GM19397 (cell line): Measurements from ENCODE around the gene PTCH2.
A peak's percentile ranks its signal among the peaks of the same experiment; 100 is the strongest.
"Not testable (repeated sequence)": the region's sequence is repeated elsewhere in the genome, so short reads cannot be mapped to it uniquely, and the experiment has no call there.

Experiments used
- ATAC-seq: cut with Tn5 transposase; IDR thresholded peaks from one replicate; pipeline ENCODE4 v1.9.1; 2021; ENCODE audit warnings: mild to moderate bottlenecking, moderate library complexity; ENCODE audit not compliant: unreplicated experiment

Gene PTCH2

DNA sequence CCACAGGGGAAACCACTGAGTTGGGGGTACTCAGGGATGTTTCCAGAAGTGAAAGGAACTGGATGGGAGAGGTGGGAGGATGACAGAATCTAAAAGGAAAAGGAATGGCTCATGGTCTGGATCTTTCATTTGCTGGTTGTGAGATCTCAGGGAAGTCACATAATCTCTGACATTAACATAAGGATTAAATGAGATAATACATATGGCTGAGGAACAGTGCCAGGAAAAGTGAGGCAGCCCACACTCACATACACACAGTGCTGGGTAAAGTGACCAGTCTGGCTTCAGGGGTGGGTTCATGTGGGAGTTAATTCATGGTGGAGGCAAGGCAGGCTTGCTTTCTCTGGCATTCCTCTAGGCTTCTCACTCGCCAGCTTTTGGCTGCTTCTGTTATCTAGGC is 3.9 kb upstream of the PTCH2 start:
- ATAC-seq: no peak

DNA sequence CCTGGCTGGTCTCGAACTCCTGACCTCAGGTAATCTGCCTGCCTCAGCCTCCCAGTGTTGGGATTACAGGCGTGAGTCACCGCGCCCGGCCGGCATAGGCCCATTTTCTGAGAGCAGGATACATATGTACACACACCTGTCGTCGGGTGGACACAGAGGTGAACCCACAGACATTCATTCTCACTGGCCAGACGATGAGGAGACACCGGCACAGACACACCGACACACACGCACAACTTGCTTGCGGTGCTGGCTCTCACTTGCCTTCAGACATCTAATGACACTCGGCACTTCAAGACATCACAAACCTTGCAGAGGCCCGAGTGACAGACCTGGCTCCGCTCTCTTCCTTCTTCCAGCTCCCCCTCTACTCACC is 579 bp downstream of the PTCH2 start:
- ATAC-seq: no peak

DNA sequence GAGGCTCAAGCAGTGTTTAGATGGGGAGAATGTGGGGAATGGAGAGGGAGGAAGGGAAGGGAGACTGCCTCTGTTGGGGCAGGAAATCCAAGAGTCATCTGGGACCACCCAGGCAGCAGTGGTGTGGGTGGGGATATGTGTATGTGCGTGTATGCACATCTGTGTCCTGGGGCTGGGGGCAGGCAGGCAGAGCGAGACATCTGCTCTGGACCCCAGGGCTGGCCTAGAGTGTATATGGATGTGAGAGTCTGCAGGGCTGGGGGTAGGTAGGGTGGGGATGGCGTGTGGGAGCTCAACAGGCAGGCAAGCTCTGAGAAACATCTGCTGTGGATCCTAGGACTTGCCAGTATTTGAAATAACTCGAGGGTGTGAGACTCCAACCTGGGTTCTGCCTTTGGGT is 3.5 kb downstream of the PTCH2 start:
- ATAC-seq: no peak

DNA sequence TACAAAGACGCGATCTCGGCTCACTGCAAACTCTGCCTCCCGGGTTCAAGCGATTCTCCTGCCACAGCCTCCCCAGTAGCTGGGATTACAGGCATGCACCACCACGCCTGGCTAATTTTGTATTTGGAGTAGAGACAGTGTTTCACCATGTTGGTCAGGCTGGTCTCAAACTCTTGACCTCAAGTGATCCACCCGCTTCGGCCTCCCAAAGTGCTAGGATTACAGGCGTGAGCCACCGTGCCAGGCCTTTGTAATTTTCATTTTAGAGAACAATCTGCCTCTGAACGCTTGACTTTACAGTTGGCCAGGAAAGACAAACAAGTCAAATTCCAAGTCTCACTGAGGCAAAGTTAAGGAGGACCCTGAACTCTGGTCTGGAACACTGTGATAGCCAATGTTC is 4.8 kb downstream of the PTCH2 start:
- ATAC-seq: not testable (repeated sequence)

DNA sequence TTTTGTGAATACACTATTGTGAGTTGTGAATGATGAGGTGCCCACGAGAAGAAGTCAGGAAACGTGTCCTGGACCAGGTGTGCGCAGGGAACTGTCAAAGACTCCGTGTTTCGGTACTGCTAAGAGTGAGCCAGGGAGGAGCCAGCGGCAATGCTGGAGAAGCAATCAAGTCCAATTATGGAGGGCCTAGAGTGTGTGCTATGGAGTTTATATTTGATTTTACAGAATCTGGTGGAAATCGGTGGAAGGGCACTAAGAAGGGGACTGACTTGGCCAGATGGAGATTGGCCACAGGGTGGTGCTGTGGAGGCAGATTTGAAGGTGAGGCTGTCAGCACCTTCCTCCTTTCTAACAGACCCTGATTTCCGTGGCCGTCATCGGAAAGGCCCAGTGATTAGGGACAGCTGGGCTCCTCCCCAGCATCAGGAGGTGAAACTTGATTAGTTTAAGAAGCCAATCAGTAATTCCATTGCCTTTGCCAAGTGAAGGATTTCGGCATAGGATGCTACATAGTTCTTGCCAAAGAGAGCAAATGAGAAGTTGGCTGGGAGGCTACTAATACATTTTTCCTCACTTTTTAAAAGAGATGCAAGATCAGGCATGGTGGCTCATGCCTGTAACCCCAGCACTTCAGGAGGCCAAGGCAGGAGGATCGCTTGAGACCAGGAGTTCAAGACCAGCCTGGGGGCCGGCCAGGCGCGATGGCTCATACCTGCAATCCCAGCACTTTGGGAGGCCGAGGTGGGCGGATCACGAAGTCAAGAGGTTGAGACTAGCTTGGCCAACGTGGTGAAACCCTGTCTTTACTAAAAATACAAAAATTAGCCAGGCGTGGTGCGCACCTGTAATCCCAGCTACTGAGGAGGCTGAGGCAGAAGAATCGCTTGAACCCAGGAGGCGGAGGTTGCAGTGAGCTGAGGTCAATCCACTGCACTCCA is 7.0 kb downstream of the PTCH2 start:
- peak; percentile 52 for ATAC-seq

DNA sequence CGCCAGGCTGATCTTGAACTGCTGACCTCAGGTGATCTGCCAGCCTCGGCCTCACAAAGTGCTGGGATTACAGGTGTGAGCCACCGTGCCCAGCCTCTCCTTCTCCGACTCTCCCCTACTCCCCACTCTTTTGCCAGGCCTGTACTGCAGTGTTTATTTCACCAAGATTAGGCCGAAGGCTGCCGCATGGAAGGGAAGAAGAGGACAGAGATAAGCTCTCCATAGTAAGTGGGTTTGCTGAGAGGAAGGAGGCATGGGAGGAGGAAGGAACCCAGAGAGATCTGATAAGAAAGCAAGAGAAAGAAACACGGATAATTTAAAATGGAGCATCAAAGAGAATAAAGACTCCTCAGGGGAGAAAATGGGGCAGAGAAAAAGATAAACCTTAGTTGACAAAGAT is 8.7 kb downstream of the PTCH2 start:
- no peak for ATAC-seq

DNA sequence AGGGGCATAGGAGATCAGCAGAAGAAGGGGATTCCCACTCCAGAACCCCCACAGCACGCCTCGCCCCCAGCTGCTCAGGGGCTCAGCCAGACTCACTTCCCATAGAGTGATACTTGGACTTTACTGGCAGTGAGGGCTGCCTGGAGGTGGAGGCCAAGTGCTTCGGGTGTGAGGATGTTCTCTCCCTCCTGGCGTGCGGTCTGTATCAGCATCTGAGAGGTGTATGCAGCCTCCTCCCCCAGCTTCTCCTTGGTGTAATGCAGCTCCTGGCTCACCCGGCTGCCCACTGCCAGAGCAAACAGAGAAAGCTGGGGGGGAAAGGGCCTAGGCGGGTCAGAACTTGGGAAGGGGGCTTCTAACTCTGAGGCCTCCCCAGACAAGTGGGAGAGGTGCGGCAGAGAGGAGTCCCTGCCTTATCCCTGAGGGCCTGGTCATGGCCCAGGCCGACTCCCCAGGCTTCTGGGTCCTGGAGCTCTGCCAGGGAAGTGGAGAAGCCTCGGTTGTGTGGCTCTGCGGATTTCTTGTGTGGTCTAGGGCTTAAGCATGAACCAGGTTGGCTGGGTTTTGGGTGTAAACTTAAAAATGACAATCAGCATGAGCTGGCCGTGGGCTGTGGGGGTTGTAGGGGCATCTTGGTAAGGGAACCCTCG is 10.9 kb downstream of the PTCH2 start:
- ATAC-seq: no peak

DNA sequence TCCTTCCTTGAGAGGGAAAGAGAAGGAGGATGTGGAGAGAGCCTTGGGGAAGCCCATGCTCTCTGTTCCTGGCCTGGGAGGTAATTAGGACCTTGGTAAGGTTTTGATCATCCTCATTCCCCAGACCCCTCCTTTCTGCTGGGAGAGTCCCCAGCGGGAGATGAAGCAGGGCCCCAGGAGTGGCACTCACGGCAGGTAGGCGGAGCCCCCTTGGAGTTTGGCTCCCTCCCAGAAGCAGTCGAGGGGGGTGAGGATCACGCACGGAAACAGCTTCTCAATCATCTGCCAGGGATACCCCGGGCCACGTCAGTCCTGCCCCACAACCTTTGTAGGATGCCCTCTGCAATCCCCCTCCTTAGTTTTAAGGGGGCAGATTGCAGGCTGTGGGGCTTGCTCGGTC is 11.5 kb downstream of the PTCH2 start:
- no peak for ATAC-seq

DNA sequence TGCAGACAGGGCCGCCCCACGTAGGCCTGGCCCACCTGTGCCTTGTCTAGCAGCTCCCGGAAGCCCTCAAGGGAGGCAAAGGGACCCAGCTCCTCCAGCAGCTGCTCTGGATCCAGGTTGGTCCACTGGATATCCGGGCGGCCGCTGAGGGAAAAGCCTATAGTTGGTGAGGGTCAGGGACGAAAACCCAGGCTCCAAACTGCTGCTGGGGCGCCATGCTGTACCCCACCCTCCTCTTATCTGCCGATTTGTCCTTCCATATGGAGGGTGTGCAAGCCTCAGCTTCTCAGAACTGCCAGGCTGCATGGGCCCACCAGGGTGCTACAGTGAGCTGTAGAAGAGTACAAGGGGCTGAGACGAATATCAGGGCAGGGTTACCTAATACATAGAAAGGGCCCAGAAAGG is 12.2 kb downstream of the PTCH2 start:
- no peak for ATAC-seq

DNA sequence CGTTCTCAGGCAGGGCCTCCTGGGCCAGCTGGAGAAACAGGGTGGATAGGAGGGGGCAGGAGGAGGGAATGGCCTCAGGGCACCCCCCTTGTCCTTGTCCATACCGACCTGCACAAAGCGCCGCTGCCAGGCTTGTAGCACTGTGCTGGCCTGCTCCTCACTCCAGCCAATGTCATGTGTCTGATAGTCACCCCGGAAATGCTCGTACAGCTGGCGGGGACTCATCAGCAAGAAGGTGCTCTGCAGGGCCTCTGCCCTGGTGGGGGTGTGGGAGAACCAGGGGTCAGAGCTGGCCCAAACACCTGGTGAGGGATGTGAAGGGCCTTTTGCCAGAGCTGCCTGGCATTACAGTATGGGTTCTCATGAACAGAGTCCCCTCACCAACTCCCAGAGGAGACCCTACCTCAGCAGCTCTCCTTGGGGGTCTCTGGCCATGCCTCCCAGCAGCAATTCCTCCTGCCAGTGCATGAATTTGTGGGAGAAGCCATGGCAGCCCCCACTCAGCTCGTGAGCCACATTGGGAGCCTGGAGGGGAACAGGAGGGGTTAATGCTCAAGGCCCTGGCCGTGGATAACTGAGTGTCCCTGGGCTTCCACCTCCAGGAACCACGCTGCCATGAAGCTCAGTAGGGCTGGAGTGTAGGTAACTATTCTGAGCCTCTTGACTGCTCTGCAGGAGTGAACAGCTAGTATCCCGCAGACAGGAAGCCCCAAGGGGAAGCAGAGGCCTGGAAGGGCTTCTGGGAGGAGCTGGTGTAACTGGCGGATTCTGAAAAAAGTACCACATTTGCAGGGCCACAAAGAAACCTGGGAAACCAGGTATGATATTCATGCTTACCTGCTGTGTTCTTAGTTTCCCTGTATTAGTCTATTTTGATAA is 13.3 kb downstream of the PTCH2 start:
- ATAC-seq: no peak

DNA sequence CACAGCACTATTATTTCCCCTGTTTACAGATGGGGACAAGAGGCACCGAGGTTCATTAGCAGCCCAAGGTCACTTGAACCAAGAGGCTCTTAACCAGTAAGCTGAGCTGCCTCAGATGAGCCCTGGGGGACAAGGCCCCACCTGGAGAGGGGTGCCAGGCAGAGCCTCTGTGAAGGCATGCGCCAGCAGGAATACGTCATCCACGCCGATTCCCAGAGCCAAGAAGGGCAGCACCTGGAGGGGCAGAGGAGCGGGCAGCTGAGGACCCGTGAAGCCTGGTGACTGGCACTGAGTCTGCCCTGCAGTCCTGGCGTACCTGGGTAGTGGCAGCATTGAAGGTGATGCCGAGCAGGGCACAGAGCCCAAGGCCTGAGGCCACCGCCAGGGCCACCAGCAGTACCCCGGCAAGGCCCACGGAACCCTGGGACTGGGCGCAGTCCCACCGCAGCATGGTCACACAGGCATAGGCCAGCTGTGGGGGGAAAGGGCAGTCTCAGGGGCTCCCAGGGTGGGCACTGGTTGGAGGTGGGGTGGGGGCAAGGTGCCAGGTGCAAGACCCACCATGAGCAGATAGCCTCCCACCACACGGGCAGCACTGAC is 14.1 kb downstream of the PTCH2 start:
- ATAC-seq: no peak

DNA sequence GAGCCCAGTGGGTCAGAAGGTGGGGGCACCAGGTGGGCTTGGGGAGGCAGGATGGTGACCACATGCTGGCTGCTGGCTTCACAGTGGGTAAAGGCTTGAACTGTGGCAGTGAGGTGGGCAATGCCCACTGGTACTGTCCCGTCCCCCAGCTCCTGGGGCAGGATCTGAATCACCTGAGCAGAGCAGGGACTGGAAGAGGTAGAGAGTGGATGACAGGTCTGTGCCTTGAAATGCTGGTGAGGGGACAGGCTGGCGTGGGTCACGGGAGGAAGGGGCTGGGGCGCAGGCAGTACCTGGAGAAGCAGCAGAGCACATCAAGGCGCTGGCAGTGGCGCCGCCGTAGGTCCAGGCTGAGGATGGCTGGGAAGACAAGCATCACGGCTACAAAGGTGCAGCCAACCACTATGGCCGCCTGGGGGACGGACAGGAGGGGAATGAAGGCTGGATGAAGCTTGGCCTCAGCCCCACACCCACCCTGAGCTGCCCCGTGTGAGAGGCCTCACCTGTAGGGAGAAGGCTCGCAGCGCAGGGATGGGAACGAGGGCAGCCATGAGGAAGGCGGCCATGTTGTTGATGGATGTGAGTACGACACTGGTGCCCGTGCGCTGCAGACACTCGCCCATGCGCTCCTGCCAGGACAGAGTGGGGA is 14.9 kb downstream of the PTCH2 start:
- ATAC-seq: no peak

DNA sequence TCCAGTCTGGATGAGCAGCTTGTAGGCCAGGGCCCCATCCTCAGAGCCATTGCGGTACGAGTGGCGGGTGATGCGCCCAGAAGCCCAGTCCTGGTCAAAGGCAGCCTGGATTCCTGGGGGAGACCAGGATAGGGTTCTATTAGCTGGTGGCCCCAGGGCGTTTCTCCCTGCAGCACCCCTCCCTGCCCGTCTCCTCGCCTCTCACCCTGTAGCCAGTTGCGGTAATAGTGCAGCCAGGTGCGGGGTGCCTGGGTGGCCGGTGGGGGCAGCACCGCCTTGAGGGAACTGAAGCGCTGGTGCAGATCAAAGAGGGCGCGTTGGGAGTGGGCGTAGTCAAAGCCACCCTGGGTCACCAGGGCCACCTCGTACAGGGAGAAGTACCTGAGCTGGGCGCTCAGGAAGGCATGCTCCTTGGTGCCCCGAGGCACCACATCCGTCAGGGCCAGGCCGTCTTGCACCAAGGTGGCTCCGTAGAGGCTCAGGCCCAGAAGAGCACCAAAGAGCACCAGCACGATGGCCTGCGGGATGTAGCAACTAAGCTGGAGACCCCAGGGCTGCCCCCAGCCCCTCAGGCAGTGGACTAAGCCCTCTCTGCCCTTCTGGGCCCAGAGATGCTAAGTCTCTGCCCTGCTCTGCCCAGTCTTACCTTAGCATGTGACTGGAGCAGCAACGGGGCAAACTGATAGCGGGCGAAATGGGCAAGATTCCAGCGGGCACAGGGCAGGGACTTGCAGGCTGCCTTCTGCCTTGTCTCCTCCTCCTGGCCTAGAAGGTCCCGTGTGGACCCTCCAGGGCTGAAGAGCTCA is 15.7 kb downstream of the PTCH2 start:
- no peak for ATAC-seq

DNA sequence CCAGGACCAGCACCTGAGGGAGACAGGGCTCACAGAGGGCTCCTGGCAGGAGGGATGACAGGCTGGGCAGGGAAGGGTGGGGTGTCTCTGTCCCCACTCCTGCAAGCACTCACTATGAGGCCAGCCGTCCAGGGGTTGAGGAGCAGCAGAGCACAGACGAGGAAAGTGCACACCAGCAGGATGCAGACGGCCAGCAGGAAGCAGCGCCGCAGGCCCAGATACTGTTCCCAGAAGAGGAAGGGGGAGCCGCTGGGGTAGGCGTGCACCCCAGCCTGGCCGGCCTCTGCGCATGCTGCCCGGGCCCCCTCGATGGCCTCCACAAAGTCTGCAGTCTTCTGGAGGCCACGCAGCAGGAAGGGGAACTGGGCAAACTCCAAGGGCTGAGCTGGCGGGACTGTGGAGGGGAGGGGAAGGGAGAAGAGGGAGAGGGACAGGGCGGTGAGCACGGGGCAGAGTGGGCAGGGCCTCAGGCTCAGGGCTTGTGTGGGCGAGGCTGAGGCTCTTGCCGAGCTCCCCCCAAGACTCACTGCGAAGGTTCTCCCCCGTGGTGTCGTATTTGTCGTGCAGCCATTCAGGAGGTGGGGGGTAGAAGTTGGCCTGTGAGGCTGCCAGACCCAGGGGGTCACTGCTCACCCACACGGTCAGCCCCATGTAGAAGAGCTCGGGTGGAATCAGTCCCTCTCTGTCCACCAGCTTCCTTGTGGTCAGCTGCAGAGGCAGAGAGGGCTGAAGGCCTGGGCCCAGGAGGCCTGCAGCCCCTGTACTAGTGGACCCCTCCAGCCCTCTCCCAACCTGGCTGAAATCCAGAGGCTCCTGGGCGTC is 16.5 kb downstream of the PTCH2 start:
- ATAC-seq: no peak

DNA sequence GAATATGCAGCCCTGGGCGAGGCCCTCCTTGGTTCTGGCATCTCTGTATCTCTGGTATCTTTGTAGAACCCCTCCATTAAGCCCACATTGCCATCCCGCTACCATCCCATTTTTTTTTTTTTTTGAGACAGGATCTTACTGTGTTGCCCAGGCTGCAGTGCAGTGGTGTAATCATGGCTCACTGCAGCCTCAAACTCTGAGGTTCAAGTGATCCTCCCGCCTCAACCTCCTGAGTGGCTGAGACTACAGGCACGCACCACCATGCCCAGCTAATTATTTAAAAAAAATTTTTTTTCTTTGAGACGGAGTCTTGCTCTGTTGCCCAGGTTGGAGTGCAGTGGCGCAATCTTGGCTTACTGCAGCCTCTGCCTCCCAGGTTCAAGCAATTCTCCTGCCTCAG is 18.7 kb downstream of the PTCH2 start:
- ATAC-seq: not testable (repeated sequence)

DNA sequence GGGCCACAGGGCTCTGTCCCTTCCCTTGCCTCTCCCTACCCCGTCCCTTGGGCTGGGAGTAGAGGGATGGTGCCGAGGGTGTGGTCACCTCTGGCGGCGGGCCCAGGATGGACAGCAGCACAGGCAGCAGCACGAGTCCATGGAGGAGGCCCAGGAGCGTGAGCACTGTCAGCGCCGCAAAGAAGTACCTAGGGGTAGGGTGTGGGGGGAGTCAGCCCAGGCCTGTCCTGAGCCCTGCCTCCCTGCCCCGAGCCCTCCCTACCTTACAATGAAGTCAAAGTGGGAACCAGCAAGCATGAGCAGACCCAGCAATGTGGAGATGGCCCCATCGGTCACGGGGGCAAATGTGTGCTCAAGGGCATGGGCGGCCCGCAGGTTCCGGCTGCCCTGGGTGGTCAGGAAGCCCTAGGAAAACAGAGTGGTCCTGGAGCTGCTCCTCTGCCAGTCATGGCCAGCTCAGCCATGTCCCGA is 20.0 kb downstream of the PTCH2 start:
- no peak for ATAC-seq

DNA sequence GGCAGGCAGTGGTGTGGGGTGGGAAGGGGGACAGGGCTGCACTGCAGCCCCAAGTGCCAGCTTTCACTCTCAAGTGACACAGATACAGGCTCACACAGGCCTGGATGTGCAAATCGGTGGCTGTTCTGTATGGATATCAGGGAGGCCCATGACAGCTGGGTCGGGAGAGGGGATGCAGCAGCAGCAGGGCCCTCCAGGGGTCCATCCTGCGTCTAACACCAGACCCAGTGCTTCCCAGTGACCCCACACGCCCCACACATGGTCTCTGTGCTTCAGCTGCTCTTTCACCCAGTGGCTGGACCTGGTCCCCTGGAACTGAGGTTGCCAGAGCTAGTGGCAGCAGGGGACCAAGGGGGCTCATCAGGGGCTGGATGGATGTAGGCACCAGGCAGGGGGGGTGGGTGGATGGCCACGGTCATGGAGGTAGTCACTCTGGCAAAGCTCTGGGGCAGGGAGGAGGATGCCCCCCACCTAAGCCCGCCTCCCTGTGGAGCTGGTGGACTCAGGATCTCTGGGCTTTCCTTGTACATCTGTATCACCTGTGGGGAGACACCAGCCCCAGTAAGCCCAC is 20.8 kb downstream of the PTCH2 start:
- no peak for ATAC-seq

DNA sequence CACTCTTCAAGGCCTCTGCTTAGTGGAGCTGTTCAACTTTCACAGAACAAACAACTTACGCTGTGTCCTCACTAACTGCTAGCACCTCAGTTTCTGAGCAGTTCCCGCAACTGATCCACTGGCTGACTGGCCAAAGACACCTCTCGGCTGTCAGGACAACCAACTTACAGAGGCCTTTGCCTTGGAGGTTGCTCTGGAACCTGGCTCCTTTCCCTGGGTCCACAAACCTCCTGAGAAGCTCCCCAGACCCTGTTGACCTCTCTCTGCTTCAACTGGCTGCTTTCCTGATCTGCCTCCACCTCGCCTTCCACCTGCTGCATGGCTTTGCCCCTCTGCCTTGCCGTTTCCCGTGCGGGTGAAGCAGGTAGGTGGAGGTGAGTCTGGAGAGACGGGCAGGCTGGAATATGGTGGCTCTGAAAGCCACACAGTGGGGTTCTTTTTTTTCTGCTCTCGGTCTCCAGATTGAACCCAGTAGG is 21.8 kb downstream of the PTCH2 start:
- ATAC-seq: no peak
